Subcutaneous adipose tissue (tissue), 4 donors: ENCODE data around the gene GJB5. TPM values are rescaled to one million over a fixed set of nuclear protein-coding genes. Genes with fewer than 3 reads are reported as not detected.

ENCODE experiments used
- CTCF ChIP-seq: fragments of 450-650 bp; IDR thresholded peaks from one replicate; pipeline ENCODE4 v1.5.1; 2016; ENCODE audit warnings: low read depth, mild to moderate bottlenecking, control low read depth, antibody characterized with exemption, moderate library complexity
- total RNA-seq, 4 donors: library from RNA; depleted of rRNA; stranded (reverse); fragments of >200 nt; gene quantifications; one replicate each; pipeline ENCODE4 v1.1.0, GENCODE V29; 2016

GJB5 gene
- total RNA-seq, 4 donors from 2014 or later = not detected

DNA sequence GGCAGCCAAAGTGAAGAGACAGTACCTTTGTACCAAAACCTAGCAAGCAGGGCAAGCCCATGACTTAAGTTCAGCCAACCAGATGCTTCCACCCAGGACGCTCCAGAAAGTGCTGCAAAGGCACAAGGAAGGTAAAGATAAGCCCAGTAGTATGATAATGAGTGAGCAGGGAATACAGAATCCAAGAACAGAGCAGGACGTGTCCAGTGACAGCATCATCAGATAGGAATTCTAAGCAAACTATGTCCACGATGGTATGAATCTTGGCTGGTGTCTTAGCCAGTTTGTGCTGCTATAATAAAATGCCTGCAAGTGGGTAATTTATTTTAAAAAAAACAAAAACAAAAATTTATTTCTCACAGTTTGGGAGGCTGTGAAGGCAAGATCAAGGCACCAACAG is 51.5 kb downstream of the GJB5 start:
- TF ChIP-seq CTCF = no peak

Other genes with a start within 250 kb of the GJB5 start
- not detected for gene GJB4, start 4.7 kb downstream of the GJB5 start, total RNA-seq
- not detected for gene GJB3, start 26.2 kb downstream of the GJB5 start, total RNA-seq
- 10 to 100 TPM in 3 of 4 donors, 1 to 10 TPM in 1; 9.9 to 56.1 (median 34.2) TPM for gene GJA4, start 38.0 kb downstream of the GJB5 start, total RNA-seq
- gene SMIM12, start 104.7 kb downstream of the GJB5 start, total RNA-seq = 10 to 100 TPM; 23.3 to 25.3 (median 24.1) TPM
- gene DLGAP3, start 174.6 kb downstream of the GJB5 start, total RNA-seq = under 1 TPM in 1 of 4 donors, not detected in 3; 0.17 TPM
- 10 to 100 TPM; 44.3 to 67.5 (median 55.2) TPM for gene TMEM35B, start 230.3 kb downstream of the GJB5 start, total RNA-seq